ENCODE results near the gene TIMP3. TPM values are rescaled to one million over a fixed set of nuclear protein-coding genes. Genes with fewer than 3 reads are reported as not detected.

The TIMP3 gene
- total RNA-seq, 2 experiments from 2014 or later, result not detected

GRCh38 chr22:32815059-32815458 is 13.6 kb downstream of the TIMP3 start:
- Mint-ChIP-seq H3K9me3 (no peaks in the 10 kb centered on the region), H3K27ac (no peak overlapping the region), H3K4me3 (no peak overlapping the region), H3K27me3 (ENCODE audit: low read depth) (peaks cover 3% of the 10 kb centered on the region), H3K4me1 (ENCODE audit: low read depth) (no peaks in the 10 kb centered on the region), H3K36me3 (ENCODE audit: low read depth) (no peaks in the 10 kb centered on the region)
- intact Hi-C loops (cut with micrococcal nuclease), result no loop called here
- no peak for DNase-seq
- CTCF ChIA-PET, result interaction anchor here (0.5 to 7.1 kb wide), 2 partner anchors 18 to 384 kb away, joined by 5 to 39 read pairs; no protein-coding TSS in a partner anchor

- Mint-ChIP-seq H3K36me3 (ENCODE audit: low read depth) (no peaks in the 10 kb centered on the region), H3K4me3 (no peak overlapping the region), H3K4me1 (ENCODE audit: low read depth) (no peaks in the 10 kb centered on the region), H3K27ac (no peak overlapping the region), H3K27me3 (ENCODE audit: low read depth) (no peaks in the 10 kb centered on the region), H3K9me3 (no peaks in the 10 kb centered on the region)
- DNase-seq, result no peak
- intact Hi-C loops (cut with micrococcal nuclease), result no loop called here
- CTCF ChIA-PET, result no interaction called here
Observed at GRCh38 chr22:32815943-32816342, 14.4 kb downstream of the TIMP3 start.

GRCh38 chr22:32817137-32817730 is 15.7 kb downstream of the TIMP3 start:
- Mint-ChIP-seq H3K9me3 (no peaks in the 10 kb centered on the region), H3K27me3 (ENCODE audit: low read depth) (no peaks in the 10 kb centered on the region), H3K36me3 (ENCODE audit: low read depth) (no peaks in the 10 kb centered on the region), H3K27ac (no peak overlapping the region), H3K4me3 (no peak overlapping the region), H3K4me1 (ENCODE audit: low read depth) (no peaks in the 10 kb centered on the region)
- CTCF ChIA-PET, result interaction anchor here (0.6 to 1.1 kb wide), 3 partner anchors 20 to 348 kb away, joined by 3 to 4 read pairs (median 3); no protein-coding TSS in a partner anchor
- DNase-seq, result no peak
- intact Hi-C loops (cut with micrococcal nuclease), result no loop called here

- Mint-ChIP-seq H3K4me3 (no peak overlapping the region), H3K9me3 (no peaks in the 10 kb centered on the region), H3K27ac (no peak overlapping the region), H3K36me3 (ENCODE audit: low read depth) (no peaks in the 10 kb centered on the region), H3K27me3 (ENCODE audit: low read depth) (no peaks in the 10 kb centered on the region), H3K4me1 (ENCODE audit: low read depth) (no peaks in the 10 kb centered on the region)
- CTCF ChIA-PET, result interaction anchor here (1.1 kb wide), 1 partner anchor 21 kb away, joined by 3 read pairs; no protein-coding TSS in a partner anchor
- DNase-seq, result no peak
- intact Hi-C loops (cut with micrococcal nuclease), result no loop called here
Observed at GRCh38 chr22:32818446-32819115, 17.1 kb downstream of the TIMP3 start.

GRCh38 chr22:32819120-32819519 is 17.6 kb downstream of the TIMP3 start:
- no peak for DNase-seq
- CTCF ChIA-PET, result no interaction called here
- intact Hi-C loops (cut with micrococcal nuclease), result no loop called here
- Mint-ChIP-seq H3K27ac (no peak overlapping the region), H3K27me3 (ENCODE audit: low read depth) (no peaks in the 10 kb centered on the region), H3K36me3 (ENCODE audit: low read depth) (no peaks in the 10 kb centered on the region), H3K4me3 (no peak overlapping the region), H3K4me1 (ENCODE audit: low read depth) (no peaks in the 10 kb centered on the region), H3K9me3 (no peaks in the 10 kb centered on the region)

- DNase-seq, result no peak
- Mint-ChIP-seq H3K9me3 (no peaks in the 10 kb centered on the region), H3K4me3 (no peak overlapping the region), H3K36me3 (ENCODE audit: low read depth) (no peaks in the 10 kb centered on the region), H3K27me3 (ENCODE audit: low read depth) (no peaks in the 10 kb centered on the region), H3K4me1 (ENCODE audit: low read depth) (no peaks in the 10 kb centered on the region), H3K27ac (no peak overlapping the region)
- CTCF ChIA-PET, result no interaction called here
- intact Hi-C loops (cut with micrococcal nuclease), result no loop called here
Observed at GRCh38 chr22:32820131-32821119, 18.9 kb downstream of the TIMP3 start.

- Mint-ChIP-seq H3K27me3 (ENCODE audit: low read depth) (no peaks in the 10 kb centered on the region), H3K9me3 (no peaks in the 10 kb centered on the region), H3K36me3 (ENCODE audit: low read depth) (no peaks in the 10 kb centered on the region), H3K4me3 (no peak overlapping the region), H3K4me1 (ENCODE audit: low read depth) (no peaks in the 10 kb centered on the region), H3K27ac (no peak overlapping the region)
- no peak for DNase-seq
- intact Hi-C loops (cut with micrococcal nuclease), result no loop called here
- CTCF ChIA-PET, result interaction anchor here (1.2 to 1.3 kb wide), 2 partner anchors 14 to 196 kb away, joined by 3 read pairs; no protein-coding TSS in a partner anchor
Observed at GRCh38 chr22:32822179-32822877, 20.8 kb downstream of the TIMP3 start.

- no peaks in the 10 kb centered on the region for H3K4me1 Mint-ChIP-seq (ENCODE audit: low read depth)
- H3K27ac Mint-ChIP-seq, result no peak overlapping the region
- no peak overlapping the region for H3K4me3 Mint-ChIP-seq
- peak; percentile 37 for DNase-seq
- no peaks in the 10 kb centered on the region for H3K36me3 Mint-ChIP-seq (ENCODE audit: low read depth)
- no peaks in the 10 kb centered on the region for H3K27me3 Mint-ChIP-seq (ENCODE audit: low read depth)
- H3K9me3 Mint-ChIP-seq, result no peaks in the 10 kb centered on the region
- intact Hi-C loops (cut with micrococcal nuclease), result loop anchor here (1.0 kb wide), 1 partner anchor 163 kb away; no protein-coding TSS in a partner anchor
- CTCF ChIA-PET, result interaction anchor here (1.3 kb wide), 2 partner anchors 195 to 295 kb away, joined by 3 read pairs; no protein-coding TSS in a partner anchor
Observed at GRCh38 chr22:32823024-32823730, 21.7 kb downstream of the TIMP3 start.

GRCh38 chr22:32824531-32825312 is 23.2 kb downstream of the TIMP3 start:
- H3K4me1 Mint-ChIP-seq (ENCODE audit: low read depth), result no peaks in the 10 kb centered on the region
- no peaks in the 10 kb centered on the region for H3K27me3 Mint-ChIP-seq (ENCODE audit: low read depth)
- H3K36me3 Mint-ChIP-seq (ENCODE audit: low read depth), result no peaks in the 10 kb centered on the region
- H3K9me3 Mint-ChIP-seq, result no peaks in the 10 kb centered on the region
- H3K27ac Mint-ChIP-seq, result no peak overlapping the region
- CTCF ChIA-PET, result interaction anchor here (1.2 kb wide), 1 partner anchor 164 kb away, joined by 3 read pairs; no protein-coding TSS in a partner anchor
- DNase-seq, result no peak
- intact Hi-C loops (cut with micrococcal nuclease), result no loop called here
- no peak overlapping the region for H3K4me3 Mint-ChIP-seq

GRCh38 chr22:32826537-32826936 is 25.0 kb downstream of the TIMP3 start:
- Mint-ChIP-seq H3K36me3 (ENCODE audit: low read depth) (no peaks in the 10 kb centered on the region), H3K4me3 (no peak overlapping the region), H3K27me3 (ENCODE audit: low read depth) (no peaks in the 10 kb centered on the region), H3K4me1 (ENCODE audit: low read depth) (peaks cover 6% of the 10 kb centered on the region), H3K27ac (no peak overlapping the region), H3K9me3 (no peaks in the 10 kb centered on the region)
- CTCF ChIA-PET, result interaction anchor here (1.0 to 1.6 kb wide), 2 partner anchors 28 to 30 kb away, joined by 4 read pairs; no protein-coding TSS in a partner anchor
- no peak for DNase-seq
- intact Hi-C loops (cut with micrococcal nuclease), result no loop called here
